Germinal center (tissue), 1 donor: ENCODE results near the gene UCK1.
A peak's percentile ranks its signal among the peaks of the same experiment; 100 is the strongest.

Experiments used
- DNase-seq: peaks from one replicate; pipeline ENCODE4 v3.0.0; 2012; ENCODE audit warnings: mixed read lengths, low spot score

UCK1 gene

GRCh38 chr9:131530920-131531832 is at the start of gene UCK1:
Gene UCK1, minus strand, starts transcription at chr9:131531263. Its CDS starts 89 bp downstream, at chr9:131531174.
- peak; percentile 98 for DNase-seq

GRCh38 chr9:131580358-131580757 is 49.3 kb upstream of the UCK1 start:
- no peak for DNase-seq

DNA sequence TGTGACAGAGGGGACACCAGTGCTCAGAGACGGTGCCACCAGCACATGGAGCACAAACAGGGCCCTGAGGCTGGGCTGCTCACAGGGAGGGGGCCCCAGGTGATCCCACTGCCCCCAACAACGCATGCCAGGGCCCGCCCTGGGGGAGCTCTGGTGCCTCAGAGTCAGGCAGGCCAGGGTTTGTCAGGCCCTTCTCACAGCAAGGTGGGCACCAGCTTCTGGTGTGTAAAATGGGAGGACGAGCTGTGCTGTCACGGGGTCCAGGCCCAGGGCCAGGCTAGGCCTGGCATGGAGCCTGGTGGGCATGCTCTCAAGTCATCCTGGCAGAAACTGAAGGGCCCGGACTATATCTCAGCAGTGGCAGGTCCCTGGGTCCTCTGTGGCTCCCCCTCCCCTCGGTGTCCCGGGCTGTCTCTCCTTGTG is 48.7 kb upstream of the UCK1 start:
- DNase-seq = no peak

GRCh38 chr9:131578731-131579504 is 47.9 kb upstream of the UCK1 start:
- DNase-seq = peak; percentile 45

DNA sequence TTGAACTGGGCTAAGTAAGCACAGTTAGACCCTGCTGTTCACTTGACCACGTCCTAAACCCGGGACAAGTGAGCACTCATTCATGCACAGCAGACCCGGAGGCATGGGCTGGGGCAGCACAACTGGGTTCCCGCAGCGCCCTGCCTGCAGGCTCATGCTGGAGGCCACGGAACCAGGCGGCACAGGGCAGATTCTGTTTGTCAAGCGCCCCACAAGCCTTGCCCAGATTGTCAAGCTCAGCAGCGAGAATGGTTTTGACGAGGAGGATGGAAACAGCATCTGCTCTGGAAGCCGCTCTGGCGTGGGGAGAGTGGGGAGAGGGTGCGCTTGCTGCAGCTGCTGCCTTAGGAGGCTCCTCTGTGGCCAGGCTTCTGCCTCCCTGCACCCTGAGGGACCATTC is 47.0 kb upstream of the UCK1 start:
- DNase-seq = no peak

DNA sequence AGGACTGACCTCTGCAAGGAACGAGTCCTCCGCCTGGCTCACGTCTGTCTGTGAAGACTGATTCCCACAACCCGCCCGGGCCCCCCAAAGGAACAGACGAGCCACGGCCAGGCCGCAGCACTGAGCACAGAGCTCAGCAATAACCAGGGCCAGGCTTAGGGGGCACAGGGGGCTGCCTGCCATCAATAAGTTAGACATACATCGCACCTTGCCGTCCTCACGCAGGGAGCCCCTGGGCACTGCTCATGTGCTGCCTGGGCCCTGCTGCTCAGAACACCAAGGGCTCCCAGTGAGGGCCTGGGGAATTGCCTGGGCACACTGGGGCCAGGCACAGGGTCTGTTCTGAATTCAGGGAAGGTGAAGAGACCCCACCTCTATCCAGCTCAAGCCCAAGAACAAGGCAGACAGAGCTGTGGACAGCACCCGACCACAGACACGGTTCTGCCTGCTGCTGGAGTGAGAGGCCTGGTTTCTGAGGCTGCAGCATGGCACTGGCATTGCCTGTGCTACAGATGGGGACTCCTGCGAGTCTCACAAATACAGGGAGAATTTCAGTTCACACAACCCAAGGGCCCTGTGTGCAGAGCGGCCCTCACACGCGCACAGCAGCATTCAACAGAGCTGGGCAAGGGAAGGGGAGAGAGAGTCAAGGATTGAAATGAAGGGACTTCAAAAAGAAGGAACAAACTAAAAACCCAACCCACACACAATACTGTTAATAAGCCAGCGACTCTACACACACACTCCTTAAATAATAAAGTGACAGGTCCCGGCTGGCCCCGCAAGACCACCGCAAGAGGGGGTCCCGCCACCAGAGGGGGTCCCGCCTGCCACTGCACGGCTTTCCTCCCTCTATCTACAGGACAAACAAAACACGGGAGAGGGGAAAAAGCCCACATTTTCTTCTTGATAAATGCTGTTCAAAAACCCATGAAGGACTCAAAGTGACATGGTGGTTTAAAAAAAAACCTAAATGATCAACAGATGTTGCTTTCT is 46.2 kb upstream of the UCK1 start:
- no peak for DNase-seq

- DNase-seq = no peak
These were observed 45.1 kb upstream of the UCK1 start for GRCh38 chr9:131575946-131576853.

DNA sequence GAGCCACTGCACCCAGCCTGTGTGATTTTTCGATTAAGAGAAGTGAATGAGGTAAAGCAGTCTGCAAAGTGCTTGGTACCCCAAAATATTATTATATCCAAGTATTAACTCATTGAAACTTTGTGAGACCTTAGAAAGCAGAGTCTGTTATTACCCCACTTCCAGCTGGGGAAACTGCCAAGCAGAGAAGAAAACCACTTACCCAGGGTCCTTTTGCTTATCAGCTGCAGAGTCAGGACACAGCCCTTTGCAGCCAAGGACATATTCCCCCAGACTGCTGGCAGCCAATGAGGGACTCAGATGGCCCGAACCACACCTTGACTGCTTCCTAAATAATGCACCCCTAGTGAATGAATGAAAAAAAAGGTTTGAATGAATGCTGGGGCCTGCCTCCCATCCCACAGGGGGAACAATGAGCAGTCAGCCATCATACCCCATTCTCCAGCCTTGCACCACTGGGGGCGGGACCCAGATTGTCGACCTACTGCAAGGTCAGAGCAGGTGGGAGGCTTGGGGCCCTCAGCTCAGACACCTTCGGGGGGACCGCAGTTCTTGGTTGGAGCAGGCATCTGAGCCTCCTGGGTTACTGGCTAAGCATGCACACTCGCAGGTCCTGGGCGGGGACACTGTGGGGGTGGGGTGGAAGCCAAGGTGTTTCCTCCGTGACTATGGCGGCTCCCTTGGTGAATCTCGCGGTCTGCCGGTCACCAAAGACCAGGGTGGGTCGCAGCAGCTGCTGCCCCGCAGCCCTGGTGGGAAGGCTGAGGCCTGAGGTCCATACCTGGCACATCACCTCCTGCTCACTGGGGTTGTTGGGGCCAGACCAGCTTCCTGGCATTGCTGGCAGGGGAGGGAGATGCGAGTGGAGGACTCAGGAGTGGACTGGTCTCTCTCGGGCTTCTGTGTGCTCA is 43.9 kb upstream of the UCK1 start:
- DNase-seq = no peak

DNA sequence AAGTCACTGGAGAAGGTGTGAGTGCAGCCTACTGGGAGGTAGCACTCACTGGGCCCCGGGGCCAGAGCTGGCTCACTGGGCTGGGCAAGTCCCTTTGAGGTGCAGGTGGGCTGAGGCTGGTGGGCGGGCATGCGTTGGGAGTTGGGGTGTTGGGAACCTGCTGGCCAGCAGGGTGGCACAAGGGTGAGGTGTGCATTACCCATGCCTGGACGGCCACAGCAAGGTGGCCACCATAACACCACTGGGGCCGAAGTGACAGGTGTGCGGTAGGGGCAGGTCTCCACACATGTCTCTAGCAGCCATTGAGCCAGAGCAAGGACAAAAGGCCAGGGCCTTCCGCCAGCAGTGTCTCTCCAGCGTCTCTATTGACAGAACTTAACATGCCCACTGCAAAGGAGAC is 36.8 kb upstream of the UCK1 start:
- no peak for DNase-seq

DNA sequence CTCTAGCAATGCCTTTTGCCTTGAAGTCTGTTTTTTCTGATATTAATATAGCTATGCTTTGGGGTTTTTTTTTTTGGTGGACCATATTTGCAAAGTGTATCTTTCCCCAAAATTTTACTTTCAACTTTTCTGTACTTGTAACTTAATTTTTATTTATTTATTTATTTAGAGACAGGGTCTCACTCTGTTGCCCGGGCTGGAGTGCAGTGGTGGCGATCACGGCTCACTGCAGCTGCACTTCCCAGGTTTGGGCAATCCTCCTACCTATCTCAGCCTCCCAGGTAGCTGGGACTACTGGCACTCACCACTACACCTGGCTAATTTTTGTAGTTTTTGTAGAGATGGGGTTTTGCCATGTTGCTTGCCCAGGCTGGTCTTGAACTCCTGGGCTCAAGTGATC is 35.1 kb upstream of the UCK1 start:
- no peak for DNase-seq

GRCh38 chr9:131565369-131565768 is 34.3 kb upstream of the UCK1 start:
- DNase-seq = no peak

GRCh38 chr9:131562032-131562959 is 31.2 kb upstream of the UCK1 start:
- no peak for DNase-seq

- no peak for DNase-seq
These were observed 28.4 kb upstream of the UCK1 start for GRCh38 chr9:131559421-131560000.

- no peak for DNase-seq
These were observed 26.9 kb upstream of the UCK1 start for GRCh38 chr9:131557855-131558548.

DNA sequence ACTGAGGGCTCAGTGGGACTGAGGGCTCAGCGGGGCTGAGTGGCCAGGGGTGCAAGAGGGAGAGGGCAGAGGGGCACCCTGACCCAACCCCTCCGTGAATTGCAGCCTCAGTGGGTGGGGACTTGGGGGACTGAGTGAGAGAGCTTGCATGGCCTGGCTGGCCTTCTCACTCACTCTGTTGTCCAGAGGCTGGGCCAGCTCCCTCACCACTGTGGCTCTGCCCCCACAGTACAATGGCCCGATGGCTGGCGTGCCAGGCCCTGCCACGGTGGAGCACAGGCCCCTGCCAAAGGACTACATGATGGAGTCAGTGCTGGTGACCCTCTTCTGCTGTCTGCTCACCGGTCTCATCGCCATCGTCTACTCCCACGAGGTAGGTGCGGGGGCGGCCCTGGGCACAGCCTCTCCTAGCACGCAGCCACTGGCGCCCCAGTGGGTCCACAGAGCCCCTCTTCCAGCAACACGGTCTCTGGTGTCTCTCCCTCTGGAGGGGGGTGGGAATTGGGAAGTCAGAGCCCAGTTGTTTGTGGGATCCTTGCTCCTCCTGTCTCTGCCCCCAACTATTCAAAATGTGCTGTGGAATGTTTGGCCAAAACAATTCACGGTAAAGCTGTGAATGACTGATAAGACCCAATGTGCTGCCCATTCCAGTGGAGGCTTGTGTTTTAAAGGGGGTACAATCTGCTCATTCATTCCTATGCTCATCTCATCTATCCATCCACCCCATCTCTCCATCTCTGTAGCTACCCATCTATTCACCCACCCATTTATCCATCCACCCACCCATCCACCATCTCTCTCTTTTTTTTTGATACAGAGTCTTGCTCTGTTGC is 25.0 kb upstream of the UCK1 start:
- no peak for DNase-seq

DNA sequence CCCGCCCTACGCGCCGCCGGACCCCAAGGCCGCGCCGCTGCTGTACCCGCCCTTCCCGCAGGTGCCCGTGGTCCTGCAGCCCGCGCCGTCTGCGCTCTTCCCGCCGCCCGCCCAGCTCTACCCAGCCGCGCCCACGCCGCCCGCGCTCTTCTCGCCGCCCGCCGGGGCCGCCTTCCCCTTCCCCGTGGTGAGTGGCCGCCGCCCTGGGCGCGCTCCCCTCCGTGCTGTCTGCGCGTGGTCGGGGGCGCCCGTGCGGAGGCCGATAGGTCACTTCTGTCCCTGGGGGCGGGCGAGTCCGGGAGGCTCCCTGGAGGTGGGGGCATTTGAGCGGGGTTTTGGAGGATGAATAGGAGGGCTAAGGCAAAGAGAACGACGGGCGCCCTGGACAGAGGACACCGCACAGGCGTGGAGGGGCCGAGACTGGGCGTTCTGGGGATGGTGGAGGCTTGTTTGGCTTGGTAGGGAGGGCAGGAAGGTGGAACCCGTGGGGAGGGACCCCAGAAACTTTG is 23.8 kb upstream of the UCK1 start:
- no peak for DNase-seq
